Panc1 (cell line): Measurements from ENCODE around the gene SLC35E3. TPM values are rescaled to one million over a fixed set of nuclear protein-coding genes. Genes with fewer than 3 reads are reported as not detected.

ENCODE experiments used
- ATAC-seq: fragments of 200-7000 bp; cut with Tn5 transposase; 2 replicates; pipeline ENCODE4 v1.9.1; 2020; ENCODE audit warnings: mild to moderate bottlenecking, moderate library complexity
- BruUV-seq: library from RNA; stranded (reverse); fragments of 400-500 nt; replicated peaks from 2 replicates; lab custom pipeline; 2021; lab: Mats Ljungman, UMichigan
- CTCF ChIA-PET: fragments of 300-600 bp; sonication (Branson Sonifier 250); formaldehyde crosslinking; loops from one replicate; lab custom pipeline; 2022; ENCODE audit warnings: antibody characterized with exemption; lab: Charles Lee
- POLR2A ChIA-PET: fragments of 300-600 bp; sonication (Branson Sonifier 250); formaldehyde crosslinking; loops from one replicate; lab custom pipeline; 2022; ENCODE audit warnings: antibody characterized with exemption; lab: Charles Lee
- DNase-seq: peaks from one replicate; pipeline ENCODE4 v3.0.0-alpha.2; 2010; ENCODE audit warnings: low read depth, low spot score
- H3K27ac ChIP-seq: 2 replicates; pipeline ENCODE4 v1.5.1; 2011; ENCODE audit warnings: mild to moderate bottlenecking, low read length, inconsistent platforms
- H3K27me3 ChIP-seq: fragments of 200-500 bp; sonication (Bioruptor generic); 2 replicates; pipeline ENCODE4 v1.6.0; 2014; ENCODE audit warnings: low read length, inconsistent platforms; ENCODE audit not compliant: control insufficient read depth, insufficient read depth
- H3K36me3 ChIP-seq: fragments of 200-500 bp; sonication (Bioruptor generic); 2 replicates; pipeline ENCODE4 v1.5.1; 2014; ENCODE audit warnings: inconsistent platforms, mild to moderate bottlenecking, low read length, moderate library complexity; ENCODE audit not compliant: control insufficient read depth, insufficient read depth
- H3K4me1 ChIP-seq: 2 replicates; pipeline ENCODE4 v1.5.1; 2011; ENCODE audit warnings: inconsistent platforms, mild to moderate bottlenecking, low read length, moderate library complexity; ENCODE audit not compliant: control insufficient read depth, insufficient read depth
- H3K4me3 ChIP-seq, 2 experiments: 2 replicates each; pipeline ENCODE4 v1.5.1; 2011 to 2012; ENCODE audit warnings: low read depth in 2 of 2, low read length in 2 of 2, mild to moderate bottlenecking in 2 of 2, inconsistent platforms in 1 of 2, moderate library complexity in 1 of 2
- H3K9me3 ChIP-seq: fragments of 200-500 bp; sonication (Bioruptor generic); 2 replicates; pipeline ENCODE4 v1.5.1; 2014; ENCODE audit warnings: low read depth, mild to moderate bottlenecking, inconsistent platforms, low read length, moderate library complexity; ENCODE audit not compliant: control insufficient read depth, insufficient read depth
- POLR2AphosphoS5 ChIP-seq: IDR thresholded peaks from 2 replicates; pipeline ENCODE4 v1.6.1; 2012; ENCODE audit warnings: mild to moderate bottlenecking, low read depth, low read length, moderate library complexity
- SIN3A ChIP-seq: IDR thresholded peaks from 2 replicates; pipeline ENCODE4 v1.6.1; 2012; ENCODE audit warnings: low read depth, mild to moderate bottlenecking, low read length, moderate library complexity, borderline replicate concordance; ENCODE audit not compliant: insufficient read depth
- TCF7L2 ChIP-seq: IDR thresholded peaks from 2 replicates; pipeline ENCODE4 v1.6.1; 2011; ENCODE audit warnings: mild to moderate bottlenecking, low read depth, low read length, inconsistent platforms
- in situ Hi-C: cut with HindIII; loops from 2 replicates; pipeline ENCODE4 v1.10.0; 2016; ENCODE audit warnings: low sequenced_read_pairs, low pct_unique_long_range_greater_than_20kb
- intact Hi-C: fragments of 100-400 bp; cut with micrococcal nuclease; formaldehyde crosslinking; loops from one replicate; pipeline ENCODE4 v1.10.0; 2022; ENCODE audit not compliant: unreplicated experiment
- total RNA-seq: library from RNA; stranded (reverse); gene quantifications from one replicate; pipeline ENCODE4 v1.2.1, GENCODE V29; 2021; ENCODE audit not compliant: unreplicated experiment
- TF ChIP-seq, protein P1 (sequence below), 2 experiments: IDR thresholded peaks; 2 replicates each; pipeline ENCODE4 v1.6.1; 2011 to 2012; ENCODE audit warnings: low read depth in 2 of 2, control low read depth in 1 of 2, low read length in 1 of 2, mild to moderate bottlenecking in 1 of 2, moderate library complexity in 1 of 2; ENCODE audit not compliant: insufficient read depth in 1 of 2
- TF ChIP-seq, protein P2 (sequence below): fragments of 450-650 bp; IDR thresholded peaks from 2 replicates; pipeline ENCODE4 v1.5.1; 2017; ENCODE audit warnings: mild to moderate bottlenecking

SLC35E3 gene
- total RNA-seq, 1 experiment from 2014 or later, result 15.9 TPM

DNA sequence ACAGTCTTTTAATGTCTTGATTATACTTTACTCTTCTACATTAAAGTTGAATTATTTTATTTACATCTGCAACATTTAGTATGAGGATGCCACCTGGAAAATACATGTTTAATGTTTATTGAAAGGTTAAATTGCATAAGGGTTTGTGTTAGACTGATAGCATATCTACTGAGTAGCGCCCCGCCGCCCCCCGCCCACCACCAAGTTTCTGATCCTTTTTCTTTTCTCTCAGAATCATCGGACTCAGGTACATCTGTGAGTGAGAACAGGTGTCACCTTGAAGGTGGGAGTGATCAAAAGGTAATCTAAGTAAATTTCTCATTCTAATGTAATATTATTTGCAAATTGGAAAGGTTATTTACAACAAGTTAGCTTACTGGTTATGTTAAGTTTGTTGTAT is 78.2 kb downstream of the SLC35E3 start:
- Histone ChIP-seq H3K4me1 (no peaks in the 10 kb centered on the region), H3K4me3 (no peak overlapping the region), H3K27ac (no peak overlapping the region), H3K9me3 (no peaks in the 10 kb centered on the region), H3K36me3 (peaks cover 51% of the 10 kb centered on the region), H3K27me3 (no peaks in the 10 kb centered on the region)
- DNase-seq, result no peak
- ChIA-PET CTCF (no interaction called here), POLR2A (no interaction called here)
- in situ Hi-C loops, result no loop called here
- BruUV-seq, result no TSS peak
- intact Hi-C loops, result no loop called here
- TF ChIP-seq POLR2AphosphoS5 (no peak), TCF7L2 (no peak), SIN3A (no peak)
- TF ChIP-seq, protein P1, sequence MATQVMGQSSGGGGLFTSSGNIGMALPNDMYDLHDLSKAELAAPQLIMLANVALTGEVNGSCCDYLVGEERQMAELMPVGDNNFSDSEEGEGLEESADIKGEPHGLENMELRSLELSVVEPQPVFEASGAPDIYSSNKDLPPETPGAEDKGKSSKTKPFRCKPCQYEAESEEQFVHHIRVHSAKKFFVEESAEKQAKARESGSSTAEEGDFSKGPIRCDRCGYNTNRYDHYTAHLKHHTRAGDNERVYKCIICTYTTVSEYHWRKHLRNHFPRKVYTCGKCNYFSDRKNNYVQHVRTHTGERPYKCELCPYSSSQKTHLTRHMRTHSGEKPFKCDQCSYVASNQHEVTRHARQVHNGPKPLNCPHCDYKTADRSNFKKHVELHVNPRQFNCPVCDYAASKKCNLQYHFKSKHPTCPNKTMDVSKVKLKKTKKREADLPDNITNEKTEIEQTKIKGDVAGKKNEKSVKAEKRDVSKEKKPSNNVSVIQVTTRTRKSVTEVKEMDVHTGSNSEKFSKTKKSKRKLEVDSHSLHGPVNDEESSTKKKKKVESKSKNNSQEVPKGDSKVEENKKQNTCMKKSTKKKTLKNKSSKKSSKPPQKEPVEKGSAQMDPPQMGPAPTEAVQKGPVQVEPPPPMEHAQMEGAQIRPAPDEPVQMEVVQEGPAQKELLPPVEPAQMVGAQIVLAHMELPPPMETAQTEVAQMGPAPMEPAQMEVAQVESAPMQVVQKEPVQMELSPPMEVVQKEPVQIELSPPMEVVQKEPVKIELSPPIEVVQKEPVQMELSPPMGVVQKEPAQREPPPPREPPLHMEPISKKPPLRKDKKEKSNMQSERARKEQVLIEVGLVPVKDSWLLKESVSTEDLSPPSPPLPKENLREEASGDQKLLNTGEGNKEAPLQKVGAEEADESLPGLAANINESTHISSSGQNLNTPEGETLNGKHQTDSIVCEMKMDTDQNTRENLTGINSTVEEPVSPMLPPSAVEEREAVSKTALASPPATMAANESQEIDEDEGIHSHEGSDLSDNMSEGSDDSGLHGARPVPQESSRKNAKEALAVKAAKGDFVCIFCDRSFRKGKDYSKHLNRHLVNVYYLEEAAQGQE (IDR thresholded peaks at IDR 0.05; ENCODE audit: insufficient read depth in 1 of 2, low read depth in 2 of 2, low read length in 1 of 2), result no peak
- TF ChIP-seq, protein P2, sequence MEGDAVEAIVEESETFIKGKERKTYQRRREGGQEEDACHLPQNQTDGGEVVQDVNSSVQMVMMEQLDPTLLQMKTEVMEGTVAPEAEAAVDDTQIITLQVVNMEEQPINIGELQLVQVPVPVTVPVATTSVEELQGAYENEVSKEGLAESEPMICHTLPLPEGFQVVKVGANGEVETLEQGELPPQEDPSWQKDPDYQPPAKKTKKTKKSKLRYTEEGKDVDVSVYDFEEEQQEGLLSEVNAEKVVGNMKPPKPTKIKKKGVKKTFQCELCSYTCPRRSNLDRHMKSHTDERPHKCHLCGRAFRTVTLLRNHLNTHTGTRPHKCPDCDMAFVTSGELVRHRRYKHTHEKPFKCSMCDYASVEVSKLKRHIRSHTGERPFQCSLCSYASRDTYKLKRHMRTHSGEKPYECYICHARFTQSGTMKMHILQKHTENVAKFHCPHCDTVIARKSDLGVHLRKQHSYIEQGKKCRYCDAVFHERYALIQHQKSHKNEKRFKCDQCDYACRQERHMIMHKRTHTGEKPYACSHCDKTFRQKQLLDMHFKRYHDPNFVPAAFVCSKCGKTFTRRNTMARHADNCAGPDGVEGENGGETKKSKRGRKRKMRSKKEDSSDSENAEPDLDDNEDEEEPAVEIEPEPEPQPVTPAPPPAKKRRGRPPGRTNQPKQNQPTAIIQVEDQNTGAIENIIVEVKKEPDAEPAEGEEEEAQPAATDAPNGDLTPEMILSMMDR, result no peak
- ATAC-seq, result no peak

DNA sequence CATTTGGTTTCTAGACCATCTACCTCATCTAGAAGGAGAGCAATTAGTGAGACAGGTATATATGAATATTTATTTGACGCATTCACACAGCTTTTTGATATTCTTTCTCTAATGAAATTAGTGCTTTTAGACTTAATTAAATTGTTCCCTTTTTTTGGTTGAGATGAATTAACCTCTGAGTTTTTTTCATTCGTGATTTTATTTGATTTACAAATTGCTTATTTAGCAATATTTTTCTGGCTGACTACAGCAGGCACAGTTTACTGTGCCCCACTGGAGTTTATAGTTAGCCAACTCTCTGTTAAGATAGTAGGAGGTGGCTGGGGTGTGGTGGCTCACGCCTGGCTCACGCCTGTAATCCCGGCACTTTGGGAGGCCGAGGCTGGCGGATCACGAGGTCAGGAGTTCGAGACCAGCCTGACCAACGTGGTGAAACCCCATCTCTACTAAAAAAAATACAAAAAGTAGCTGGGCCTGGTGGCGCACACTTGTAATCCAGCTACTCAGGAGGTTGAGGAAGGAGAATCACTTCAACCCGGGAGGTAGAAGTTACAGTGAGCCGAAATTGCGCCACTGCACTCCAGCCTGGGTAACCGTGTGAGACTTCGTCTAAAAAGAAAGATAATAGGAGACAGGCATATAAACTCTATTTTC is 78.7 kb downstream of the SLC35E3 start:
- Histone ChIP-seq H3K9me3 (no peaks in the 10 kb centered on the region), H3K27me3 (no peaks in the 10 kb centered on the region), H3K27ac (no peak overlapping the region), H3K36me3 (peaks cover 51% of the 10 kb centered on the region), H3K4me1 (no peaks in the 10 kb centered on the region), H3K4me3 (no peak overlapping the region)
- no peak for ATAC-seq
- no TSS peak for BruUV-seq
- TF ChIP-seq SIN3A (no peak), POLR2AphosphoS5 (no peak), TCF7L2 (no peak)
- TF ChIP-seq, protein P2, result no peak
- TF ChIP-seq, protein P1 (IDR thresholded peaks at IDR 0.05; ENCODE audit: insufficient read depth in 1 of 2, low read depth in 2 of 2, low read length in 1 of 2), result no peak
- CTCF ChIA-PET, result no interaction called here
- intact Hi-C loops (no loop called here), in situ Hi-C loops (no loop called here)
- no peak for DNase-seq
- POLR2A ChIA-PET, result no interaction called here
